Neuronal stem cell (in vitro differentiated cells): Measurements from ENCODE around the gene FPGS.

Source experiments
- DNase-seq: peaks from one replicate; pipeline ENCODE4 v3.0.0-alpha.2; 2013; ENCODE audit warnings: low spot score
- H2AFZ ChIP-seq: one replicate; pipeline ENCODE4 v1.6.1; 2013; ENCODE audit warnings: mild to moderate bottlenecking, low read length, inconsistent platforms
- H2AK5ac ChIP-seq: 2 replicates; pipeline ENCODE4 v1.6.1; 2013; ENCODE audit warnings: low read depth, mild to moderate bottlenecking, inconsistent platforms, low read length, moderate library complexity, mixed read lengths
- H2BK120ac ChIP-seq: 2 replicates; pipeline ENCODE4 v1.6.1; 2013; ENCODE audit warnings: low read depth, mild to moderate bottlenecking, inconsistent platforms, low read length, moderate library complexity, mixed read lengths
- H2BK12ac ChIP-seq: one replicate; pipeline ENCODE4 v1.6.1; 2013; ENCODE audit warnings: low read length, inconsistent platforms
- H2BK15ac ChIP-seq: 2 replicates; pipeline ENCODE4 v1.6.1; 2013; ENCODE audit warnings: mild to moderate bottlenecking, low read length, inconsistent platforms, mixed read lengths
- H2BK5ac ChIP-seq: one replicate; pipeline ENCODE4 v1.6.1; 2013; ENCODE audit warnings: inconsistent platforms, mild to moderate bottlenecking, low read length, moderate library complexity
- H3K14ac ChIP-seq: one replicate; pipeline ENCODE4 v1.6.1; 2013; ENCODE audit warnings: low read length, inconsistent platforms
- H3K18ac ChIP-seq: 2 replicates; pipeline ENCODE4 v1.6.1; 2013; ENCODE audit warnings: low read length, inconsistent platforms
- H3K23ac ChIP-seq: 2 replicates; pipeline ENCODE4 v1.6.1; 2013; ENCODE audit warnings: low read depth, mild to moderate bottlenecking, mixed read lengths, low read length, inconsistent platforms; ENCODE audit not compliant: poor library complexity
- H3K27ac ChIP-seq: replicated peaks from 3 replicates; pipeline ENCODE4 v1.5.1; 2013; ENCODE audit warnings: low read length, inconsistent platforms
- H3K27me3 ChIP-seq, 3 experiments: 2 replicates each; pipeline ENCODE4 v1.6.1; 2013; ENCODE audit warnings: low read length in 3 of 3, mild to moderate bottlenecking in 2 of 3, inconsistent platforms in 1 of 3, low read depth in 1 of 3, mixed read lengths in 1 of 3, moderate library complexity in 1 of 3; ENCODE audit not compliant: control insufficient read depth in 3 of 3, insufficient read depth in 3 of 3
- H3K36me3 ChIP-seq, 2 donors: replicated peaks in 1 of 2; 2 replicates each; pipeline ENCODE4 v1.6.1; 2013; ENCODE audit warnings: low read length in 2 of 2; ENCODE audit not compliant: control insufficient read depth in 2 of 2, insufficient read depth in 2 of 2
- H3K4ac ChIP-seq: 2 replicates; pipeline ENCODE4 v1.6.1; 2013; ENCODE audit warnings: inconsistent platforms, mild to moderate bottlenecking, low read length, moderate library complexity
- H3K4me1 ChIP-seq, 2 donors: 1 replicate in 1 of 2; 2 replicates in 1 of 2; pipeline ENCODE4 v1.6.1; 2013; ENCODE audit warnings: low read length in 2 of 2, low read depth in 1 of 2; ENCODE audit not compliant: control insufficient read depth in 2 of 2, insufficient read depth in 1 of 2
- H3K4me2 ChIP-seq: one replicate; pipeline ENCODE4 v1.6.1; 2013; ENCODE audit warnings: mild to moderate bottlenecking, low read length, inconsistent platforms; ENCODE audit not compliant: insufficient read depth, poor library complexity, severe bottlenecking
- H3K4me3 ChIP-seq, 2 donors: 2 replicates each; pipeline ENCODE4 v1.5.1; 2013; ENCODE audit warnings: low read length in 2 of 2, mild to moderate bottlenecking in 2 of 2, inconsistent platforms in 1 of 2, moderate library complexity in 1 of 2
- H3K79me1 ChIP-seq: one replicate; pipeline ENCODE4 v1.6.1; 2013; ENCODE audit warnings: low read depth, mild to moderate bottlenecking, inconsistent platforms, low read length, moderate library complexity
- H3K9ac ChIP-seq: one replicate; pipeline ENCODE4 v1.6.1; 2013; ENCODE audit warnings: mild to moderate bottlenecking, low read depth, low read length, inconsistent platforms; ENCODE audit not compliant: poor library complexity
- H3K9me3 ChIP-seq, 2 donors: replicated peaks in 1 of 2; 2 replicates each; pipeline versions ENCODE3 to v1.6.1; 2013; ENCODE audit warnings: low read length in 2 of 2, mild to moderate bottlenecking in 2 of 2, inconsistent platforms in 1 of 2, low read depth in 1 of 2, mixed read lengths in 1 of 2, moderate library complexity in 1 of 2; ENCODE audit not compliant: control insufficient read depth in 2 of 2, insufficient read depth in 1 of 2
- H4K8ac ChIP-seq: one replicate; pipeline ENCODE4 v1.6.1; 2013; ENCODE audit warnings: low read depth, mild to moderate bottlenecking, inconsistent platforms, low read length, moderate library complexity
- H4K91ac ChIP-seq: one replicate; pipeline ENCODE4 v1.6.1; 2013; ENCODE audit warnings: low read length, low read depth, mild to moderate bottlenecking, inconsistent platforms; ENCODE audit not compliant: poor library complexity
- WGBS, 2 donors: extraction: QIAGEN DNeasy Blood & Tissue Kit; methylation state at CpG; one replicate each; pipeline ENCODE4 v1.1.7; 2013; ENCODE audit warnings: missing lambda C conversion rate in 2 of 2, mixed read lengths in 1 of 2; ENCODE audit not compliant: insufficient read length in 2 of 2, insufficient replicate concordance in 1 of 2; ENCODE audit errors: extremely low coverage in 2 of 2; 5-methylcytosine and 5-hydroxymethylcytosine counted together

FPGS gene

GRCh38 chr9:127848756-127849504 lies 46.2 kb downstream of the FPGS start:
- Histone ChIP-seq H3K4me1 (peaks cover 6 to 8% of the 10 kb centered on the region in 2 donors), H2BK12ac (peak overlapping the region; percentile 31), H4K8ac (no peak overlapping the region), H3K36me3 (no peaks in the 10 kb centered on the region), H3K23ac (no peak overlapping the region), H3K9me3 (peaks cover 0 to 10% of the 10 kb centered on the region in 2 donors), H3K9ac (no peak overlapping the region), H3K4ac (no peak overlapping the region), H3K27ac (no peak overlapping the region), H3K14ac (no peak overlapping the region), H3K4me2 (no peak overlapping the region), H2BK5ac (no peak overlapping the region), H3K79me1 (no peaks in the 10 kb centered on the region), H3K27me3 (no peaks in the 10 kb centered on the region), H3K18ac (no peak overlapping the region), H2BK15ac (no peak overlapping the region), H2BK120ac (no peak overlapping the region), H4K91ac (no peak overlapping the region), H2AK5ac (no peak overlapping the region), H3K4me3 (no peak overlapping the region), H2AFZ (no peak overlapping the region)
- DNase-seq: no peak
- WGBS, 2 donors: no CpG with 5 or more reads among the region's 10 CpGs

- Histone ChIP-seq H3K9me3 (peaks cover 0 to 10% of the 10 kb centered on the region in 2 donors), H3K4me1 (peaks cover 0 to 5% of the 10 kb centered on the region in 2 donors), H3K36me3 (no peaks in the 10 kb centered on the region), H3K14ac (no peak overlapping the region), H3K18ac (no peak overlapping the region), H3K79me1 (no peaks in the 10 kb centered on the region), H4K91ac (no peak overlapping the region), H2BK15ac (no peak overlapping the region), H3K4ac (no peak overlapping the region), H3K4me3 (no peak overlapping the region), H2AK5ac (peak overlapping the region; percentile 39), H2AFZ (no peak overlapping the region), H3K4me2 (no peak overlapping the region), H2BK12ac (no peak overlapping the region), H3K23ac (no peak overlapping the region), H2BK5ac (no peak overlapping the region), H3K27ac (no peak overlapping the region), H3K9ac (no peak overlapping the region), H3K27me3 (no peaks in the 10 kb centered on the region), H2BK120ac (no peak overlapping the region), H4K8ac (no peak overlapping the region)
- no CpG with 5 or more reads among the region's 17 CpGs for WGBS, 2 donors
- DNase-seq: no peak
Observed at GRCh38 chr9:127850286-127850830, 47.7 kb downstream of the FPGS start.

GRCh38 chr9:127852829-127853228 lies 50.1 kb downstream of the FPGS start:
- no peak overlapping the region for H3K9ac ChIP-seq
- no peak overlapping the region for H3K27ac ChIP-seq
- H3K36me3 ChIP-seq: no peaks in the 10 kb centered on the region
- H3K23ac ChIP-seq: no peak overlapping the region
- no peaks in the 10 kb centered on the region for H3K27me3 ChIP-seq
- no peak overlapping the region for H4K91ac ChIP-seq
- H3K14ac ChIP-seq: no peak overlapping the region
- no peak overlapping the region for H3K18ac ChIP-seq
- no peak overlapping the region for H2BK120ac ChIP-seq
- no CpG with 5 or more reads among the region's 9 CpGs for WGBS, 2 donors
- no peak overlapping the region for H2BK5ac ChIP-seq
- no peak overlapping the region for H2AK5ac ChIP-seq
- no peak overlapping the region for H3K4ac ChIP-seq
- no peak overlapping the region for H3K4me3 ChIP-seq
- no peak overlapping the region for H3K4me2 ChIP-seq
- H3K79me1 ChIP-seq: peaks cover 1% of the 10 kb centered on the region
- DNase-seq: no peak
- H2AFZ ChIP-seq: no peak overlapping the region
- H4K8ac ChIP-seq: no peak overlapping the region
- peaks cover 0 to 3% of the 10 kb centered on the region in 2 donors for H3K4me1 ChIP-seq
- H3K9me3 ChIP-seq: peaks cover 0 to 10% of the 10 kb centered on the region in 2 donors
- no peak overlapping the region for H2BK15ac ChIP-seq
- no peak overlapping the region for H2BK12ac ChIP-seq

GRCh38 chr9:127853312-127854183 lies 50.9 kb downstream of the FPGS start:
- Histone ChIP-seq H3K4ac (no peak overlapping the region), H3K79me1 (peaks cover 1% of the 10 kb centered on the region), H3K4me3 (no peak overlapping the region), H4K91ac (no peak overlapping the region), H2AK5ac (peak overlapping the region; percentile 76), H3K14ac (no peak overlapping the region), H3K27ac (no peak overlapping the region), H2BK12ac (peak overlapping the region; percentile 41), H2BK5ac (no peak overlapping the region), H2AFZ (peak overlapping the region; percentile 75), H4K8ac (no peak overlapping the region), H3K27me3 (no peaks in the 10 kb centered on the region), H3K4me2 (no peak overlapping the region), H2BK15ac (no peak overlapping the region), H3K23ac (no peak overlapping the region), H3K9ac (no peak overlapping the region), H3K18ac (no peak overlapping the region), H2BK120ac (no peak overlapping the region), H3K4me1 (peaks cover 0 to 3% of the 10 kb centered on the region in 2 donors), H3K36me3 (no peaks in the 10 kb centered on the region), H3K9me3 (peaks cover 0 to 10% of the 10 kb centered on the region in 2 donors)
- no CpG with 5 or more reads among the region's 13 CpGs for WGBS, 2 donors
- DNase-seq: no peak
